A673 (cell line): ENCODE measurements around the gene SLC35F1.

Experiments used
- CTCF ChIP-seq: fragments of 300-800, 200-600 bp; sonication (generic); conservative IDR thresholded peaks from 2 replicates; pipeline ENCODE4 v1.5.1; 2017; ENCODE audit warnings: low read depth, mild to moderate bottlenecking, antibody characterized with exemption, low read length, moderate library complexity, mixed read lengths
- EZH2 ChIP-seq: fragments of 200-600 bp; sonication (generic); IDR thresholded peaks from 2 replicates; pipeline ENCODE4 v1.6.1; 2017; ENCODE audit warnings: borderline replicate concordance, low read depth, mild to moderate bottlenecking, mixed read lengths, antibody characterized with exemption, low read length; ENCODE audit not compliant: poor library complexity, severe bottlenecking

- TF ChIP-seq EZH2 (no peak), CTCF (no peak)
Observed at GRCh38 chr6:118203545-118203944, 296.5 kb downstream of the SLC35F1 start.
